ENCODE data around the gene UGT1A8.

DNA sequence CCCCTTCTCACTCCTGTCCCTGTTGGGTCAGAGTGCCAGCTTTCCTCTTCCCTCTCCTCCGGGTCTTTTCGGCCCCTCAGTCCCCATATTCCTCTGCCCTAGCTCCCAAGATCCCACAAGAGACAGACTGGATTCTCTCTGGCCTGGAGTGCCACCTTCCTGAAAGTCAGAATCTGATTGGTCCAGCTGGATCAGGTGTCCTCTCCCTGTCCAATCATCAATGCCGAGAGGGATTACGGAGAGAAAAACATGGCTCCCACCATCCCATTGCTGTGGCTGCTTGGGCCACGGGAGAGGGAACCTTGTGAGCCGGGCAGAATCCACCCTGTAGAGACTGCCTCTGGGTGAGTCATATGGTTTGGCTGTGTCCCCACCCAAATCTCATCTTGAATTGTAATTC lies 158.0 kb downstream of the UGT1A8 start:
- TF ChIP-seq, protein P1, sequence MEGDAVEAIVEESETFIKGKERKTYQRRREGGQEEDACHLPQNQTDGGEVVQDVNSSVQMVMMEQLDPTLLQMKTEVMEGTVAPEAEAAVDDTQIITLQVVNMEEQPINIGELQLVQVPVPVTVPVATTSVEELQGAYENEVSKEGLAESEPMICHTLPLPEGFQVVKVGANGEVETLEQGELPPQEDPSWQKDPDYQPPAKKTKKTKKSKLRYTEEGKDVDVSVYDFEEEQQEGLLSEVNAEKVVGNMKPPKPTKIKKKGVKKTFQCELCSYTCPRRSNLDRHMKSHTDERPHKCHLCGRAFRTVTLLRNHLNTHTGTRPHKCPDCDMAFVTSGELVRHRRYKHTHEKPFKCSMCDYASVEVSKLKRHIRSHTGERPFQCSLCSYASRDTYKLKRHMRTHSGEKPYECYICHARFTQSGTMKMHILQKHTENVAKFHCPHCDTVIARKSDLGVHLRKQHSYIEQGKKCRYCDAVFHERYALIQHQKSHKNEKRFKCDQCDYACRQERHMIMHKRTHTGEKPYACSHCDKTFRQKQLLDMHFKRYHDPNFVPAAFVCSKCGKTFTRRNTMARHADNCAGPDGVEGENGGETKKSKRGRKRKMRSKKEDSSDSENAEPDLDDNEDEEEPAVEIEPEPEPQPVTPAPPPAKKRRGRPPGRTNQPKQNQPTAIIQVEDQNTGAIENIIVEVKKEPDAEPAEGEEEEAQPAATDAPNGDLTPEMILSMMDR (IDR thresholded peaks at IDR 0.05; ENCODE audit: low read length), result no peak
- TF ChIP-seq EZH2 (IDR thresholded peaks at IDR 0.05; ENCODE audit: borderline replicate concordance, low read length), result no peak
